Activated CD4-positive, alpha-beta T cell treated with anti-CD3 and anti-CD28 coated beads, Interleukin-2, amount 50 U/mL, for 4 hours (primary cell): ENCODE measurements around the gene SLC25A45.
"Not testable (repeated sequence)": the region's sequence is repeated elsewhere in the genome, so short reads cannot be mapped to it uniquely, and the experiment has no call there.

Experiments
- DNase-seq, 2 experiments: peaks; one replicate each; pipeline ENCODE4 v3.0.0-alpha.2; 2020

The SLC25A45 gene

DNA sequence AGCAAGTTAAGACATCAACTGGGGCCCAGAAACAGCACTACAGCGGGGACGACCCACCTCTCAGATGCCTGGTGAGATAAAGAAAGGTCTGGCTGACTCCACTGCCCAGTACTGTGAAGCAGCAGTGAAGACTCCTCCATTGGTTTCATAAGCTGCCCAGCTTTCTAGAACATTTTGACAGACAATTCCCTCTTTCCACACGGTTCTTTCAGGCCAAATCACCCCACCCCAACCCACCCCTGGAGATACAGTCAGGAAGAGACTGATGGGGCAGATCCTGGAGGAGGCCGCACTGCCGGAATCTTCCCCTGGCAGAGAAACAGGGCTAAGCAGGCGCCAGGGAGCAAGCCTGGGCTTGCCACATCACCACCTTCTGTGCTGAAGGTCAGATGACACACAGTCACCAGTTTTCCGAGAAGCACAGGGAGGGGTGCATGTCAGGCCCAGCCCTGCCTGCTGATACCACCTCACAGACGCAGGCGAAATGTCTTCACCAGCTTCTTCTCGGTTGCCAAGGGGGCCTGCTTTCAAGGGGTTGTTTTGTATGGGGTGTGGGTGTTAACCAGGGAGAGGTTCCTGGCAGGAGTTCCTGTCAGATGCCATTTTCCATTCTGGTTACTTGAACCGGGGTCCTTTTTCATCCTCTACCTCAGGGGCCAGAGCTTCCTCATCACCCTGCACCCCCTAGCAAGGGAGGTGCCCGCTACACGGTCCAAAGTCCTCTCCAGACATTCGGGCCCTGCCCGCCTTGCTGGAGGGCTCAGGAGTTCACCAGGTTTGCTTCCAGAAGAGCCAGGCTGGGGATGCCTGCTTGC lies 38.7 kb upstream of the SLC25A45 start:
- peak; percentile 86 to 88 for DNase-seq

DNA sequence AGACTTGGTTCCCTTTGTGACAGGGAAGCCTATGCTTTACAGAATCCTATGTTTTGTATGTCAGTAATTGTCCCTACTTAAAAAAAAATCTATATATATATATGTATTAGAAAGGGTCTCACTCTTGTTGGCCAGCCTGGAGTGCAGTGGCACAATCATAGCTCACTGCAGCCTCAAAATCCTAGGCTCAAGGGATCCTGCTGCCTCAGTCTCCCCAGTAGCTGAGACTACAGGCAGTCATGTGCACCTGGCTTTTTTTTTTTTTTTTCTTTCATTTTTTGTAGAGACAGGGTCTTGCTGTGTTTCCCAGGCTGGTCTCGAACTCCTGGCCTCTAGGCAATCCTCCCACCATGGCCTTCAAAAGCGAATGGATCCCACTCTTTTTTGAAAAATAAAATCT lies 38.1 kb upstream of the SLC25A45 start:
- DNase-seq: no peak

DNA sequence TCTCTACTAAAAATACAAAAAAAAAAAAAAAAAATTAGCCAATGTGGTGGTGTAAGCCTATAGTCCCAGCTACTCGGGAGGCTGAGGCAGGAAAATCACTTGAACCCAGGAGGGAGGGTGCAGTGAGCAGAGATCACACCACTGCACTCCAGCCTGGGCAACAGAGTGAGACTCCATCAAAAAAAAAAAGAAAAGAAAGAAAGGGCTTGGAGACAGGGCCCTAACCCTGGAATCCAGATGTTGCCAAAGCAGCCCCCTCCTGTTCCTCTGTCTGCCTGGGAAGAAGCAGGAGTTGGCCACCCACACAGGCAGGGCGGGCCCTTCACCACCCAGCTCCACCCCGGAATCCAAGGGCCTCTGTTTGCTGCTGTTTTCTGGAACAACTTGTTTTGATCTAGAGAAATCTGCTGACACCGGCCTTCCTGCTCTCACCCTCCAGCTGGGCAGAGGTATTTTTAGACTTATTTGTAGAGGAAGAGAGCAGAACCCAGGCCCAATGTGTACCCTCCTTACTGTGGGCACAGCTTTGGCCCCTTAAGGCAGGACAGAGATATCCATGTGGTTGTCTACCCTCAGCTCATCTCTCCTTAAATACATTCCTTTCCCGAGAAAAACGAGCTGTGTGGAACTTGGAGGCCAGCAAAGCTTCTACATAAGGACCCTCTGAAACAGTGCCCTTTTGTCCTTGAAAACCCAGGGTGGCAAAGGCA lies 37.5 kb upstream of the SLC25A45 start:
- peak in 1 of 2 experiments; percentile 36 for DNase-seq

DNA sequence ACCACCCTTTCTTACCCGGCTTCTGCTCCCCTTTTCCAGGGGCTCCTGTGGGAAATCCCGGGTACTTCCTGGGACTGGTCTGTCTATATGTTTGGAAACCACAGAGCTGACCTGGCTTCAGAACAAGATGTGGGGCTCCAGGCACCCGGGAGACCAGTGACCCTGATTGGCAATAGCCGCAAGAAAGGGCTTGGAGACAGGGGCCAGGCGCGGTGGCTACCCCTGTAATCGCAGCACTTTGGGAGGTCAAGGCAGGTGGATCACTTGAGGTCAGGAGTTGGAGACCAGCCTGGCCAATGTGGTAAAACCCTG lies 37.0 kb upstream of the SLC25A45 start:
- DNase-seq: no peak

DNA sequence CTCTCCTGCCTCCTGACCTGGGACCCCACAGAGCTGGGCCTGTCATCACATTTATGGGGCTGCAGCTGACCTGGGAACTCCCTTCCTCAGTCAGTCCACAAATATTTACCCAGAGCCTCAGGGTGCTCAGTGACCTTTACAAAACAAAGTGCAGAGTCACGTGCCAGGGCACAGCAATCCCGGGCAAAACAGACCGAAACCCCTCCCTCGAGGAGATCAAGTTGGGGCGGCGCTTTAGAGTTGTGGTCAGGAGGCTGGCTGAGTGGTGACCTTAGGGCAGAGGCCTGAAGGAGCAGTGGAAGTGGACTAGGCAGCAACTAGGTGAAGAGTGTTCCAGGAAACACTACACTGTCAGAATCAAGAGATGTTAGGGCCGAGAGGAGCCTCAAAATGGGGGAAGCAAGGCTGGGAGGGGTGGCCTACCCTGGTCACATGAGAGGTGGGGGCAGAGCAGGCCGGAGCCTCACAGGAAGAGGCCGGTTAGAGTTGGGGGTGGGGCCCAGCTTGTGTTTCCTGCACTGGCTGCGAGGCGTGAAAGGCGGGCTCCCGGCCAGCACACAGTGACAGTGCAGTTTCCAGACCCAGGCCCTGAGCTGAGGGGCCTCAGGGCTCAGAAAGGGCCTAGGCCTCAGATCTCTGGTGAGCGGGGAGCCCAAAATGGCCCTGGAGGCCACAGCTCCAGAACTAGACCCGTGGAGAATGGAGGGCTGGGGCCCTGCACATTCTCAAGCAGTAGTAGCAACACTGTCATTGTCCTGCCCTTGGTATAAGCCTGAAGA lies 36.4 kb upstream of the SLC25A45 start:
- DNase-seq: peak; percentile 39 to 44

DNA sequence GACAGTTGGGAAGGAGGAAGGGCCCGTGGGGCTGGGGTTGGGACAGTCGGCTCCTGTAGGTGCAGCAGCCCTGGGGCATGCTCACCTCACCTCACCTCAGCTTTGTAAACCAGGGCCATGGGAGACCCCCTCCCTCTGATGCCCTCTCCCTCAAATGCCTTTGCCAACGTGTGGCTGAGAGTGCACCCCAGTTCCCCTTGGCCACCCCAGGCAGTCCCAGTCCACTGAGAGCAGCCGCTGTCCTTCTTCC lies 35.9 kb upstream of the SLC25A45 start:
- no peak for DNase-seq

DNA sequence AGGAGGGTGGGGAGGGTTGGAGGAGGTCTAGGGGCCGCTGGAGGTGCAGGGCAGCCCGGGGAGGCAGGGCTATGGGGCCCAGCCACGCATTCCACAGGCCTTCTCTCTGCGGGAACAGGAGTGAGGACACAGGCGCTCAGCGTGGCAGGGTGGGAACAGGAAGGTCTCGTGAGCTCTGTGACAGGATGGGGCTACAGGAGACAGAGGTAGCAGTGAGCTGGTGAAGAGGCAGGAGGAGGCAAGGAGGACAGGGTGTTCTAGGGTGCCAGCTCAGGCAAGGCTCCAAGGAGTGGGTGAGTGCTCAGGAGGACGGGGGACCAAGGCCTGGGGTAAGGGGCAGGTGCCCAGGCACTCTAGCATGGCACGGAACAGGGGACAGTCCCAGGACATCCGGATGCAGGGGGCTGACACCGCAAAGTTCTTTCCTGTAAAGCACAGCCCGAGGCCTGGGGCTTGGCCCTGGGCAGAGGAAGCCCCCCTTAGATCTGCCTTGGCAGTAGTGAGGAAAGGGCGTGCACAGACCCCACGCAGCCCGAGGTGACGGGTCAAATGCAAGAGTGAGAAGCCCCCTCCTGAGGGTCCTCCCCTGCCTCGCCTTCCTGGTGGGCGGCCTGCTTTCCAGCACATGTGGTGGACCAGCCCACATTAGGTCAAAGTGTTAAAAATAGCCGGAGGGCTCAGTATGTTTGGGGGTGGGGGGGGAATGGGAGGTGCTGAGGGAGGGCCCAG lies 35.4 kb upstream of the SLC25A45 start:
- no peak for DNase-seq

DNA sequence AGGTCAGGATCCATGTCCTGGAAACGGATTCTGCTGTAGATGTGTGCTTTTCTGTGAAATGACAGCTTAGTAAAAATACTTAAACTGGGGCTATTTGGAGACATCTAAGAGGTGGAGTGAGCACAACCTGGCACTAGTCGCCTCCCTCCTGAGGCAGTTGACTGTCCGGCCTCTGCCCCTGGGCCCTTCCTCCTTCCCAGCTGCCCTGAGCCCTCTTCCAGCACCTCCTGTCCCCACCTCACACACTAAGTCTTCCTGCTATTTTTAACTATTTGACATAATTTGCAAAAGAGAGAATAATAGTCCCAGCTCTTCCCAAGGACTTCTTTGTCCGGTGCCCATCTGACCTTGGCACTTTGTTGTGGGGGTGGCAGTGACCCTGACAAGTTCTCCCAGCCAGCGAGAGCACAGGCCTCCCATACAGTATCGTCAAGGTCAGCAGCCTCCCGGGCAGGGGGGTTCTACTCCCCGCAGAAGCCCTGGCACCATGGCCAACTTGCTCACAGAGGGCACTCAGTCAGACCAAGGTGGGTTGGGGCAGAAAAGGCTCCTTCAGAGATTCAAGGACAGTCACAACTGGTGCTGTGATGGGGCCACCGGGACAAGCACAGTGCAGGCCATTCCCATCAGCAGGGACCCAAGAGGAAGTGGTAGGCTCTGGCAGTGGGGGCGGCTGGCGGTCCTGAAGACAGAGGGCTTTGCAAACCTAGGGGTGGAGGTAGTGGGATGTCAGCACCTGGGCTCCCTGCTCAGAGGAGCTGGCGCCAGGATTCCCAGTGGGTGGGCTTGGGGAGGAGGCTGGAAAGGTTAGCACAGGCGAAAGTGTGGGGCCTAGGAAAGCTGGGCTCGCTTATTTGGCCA lies 34.6 kb upstream of the SLC25A45 start:
- DNase-seq: no peak

DNA sequence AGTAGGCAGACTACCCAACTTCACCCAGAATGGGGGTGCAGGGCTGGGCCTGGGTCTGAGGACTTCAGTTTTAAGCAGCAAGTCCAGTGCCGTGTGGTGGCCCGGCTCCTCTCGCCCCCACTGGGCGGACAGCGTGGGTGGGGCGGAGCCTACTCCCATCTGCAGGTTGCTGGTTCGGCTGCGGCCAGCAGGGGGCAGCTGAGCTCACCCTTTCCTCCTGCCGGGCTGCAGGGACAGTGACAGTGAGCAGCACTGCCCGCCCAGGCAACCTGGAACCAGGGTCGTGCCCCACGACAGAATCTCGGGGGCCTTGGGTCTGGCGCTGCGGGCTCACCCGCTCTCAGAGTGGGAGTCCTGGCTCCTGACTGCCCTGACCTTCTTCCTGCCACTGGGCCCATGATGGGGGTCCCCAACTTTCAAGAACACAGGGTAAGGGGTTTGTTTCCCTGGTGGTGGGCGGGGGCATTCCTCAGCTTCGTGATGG lies 33.9 kb upstream of the SLC25A45 start:
- DNase-seq: peak; percentile 91 to 93

DNA sequence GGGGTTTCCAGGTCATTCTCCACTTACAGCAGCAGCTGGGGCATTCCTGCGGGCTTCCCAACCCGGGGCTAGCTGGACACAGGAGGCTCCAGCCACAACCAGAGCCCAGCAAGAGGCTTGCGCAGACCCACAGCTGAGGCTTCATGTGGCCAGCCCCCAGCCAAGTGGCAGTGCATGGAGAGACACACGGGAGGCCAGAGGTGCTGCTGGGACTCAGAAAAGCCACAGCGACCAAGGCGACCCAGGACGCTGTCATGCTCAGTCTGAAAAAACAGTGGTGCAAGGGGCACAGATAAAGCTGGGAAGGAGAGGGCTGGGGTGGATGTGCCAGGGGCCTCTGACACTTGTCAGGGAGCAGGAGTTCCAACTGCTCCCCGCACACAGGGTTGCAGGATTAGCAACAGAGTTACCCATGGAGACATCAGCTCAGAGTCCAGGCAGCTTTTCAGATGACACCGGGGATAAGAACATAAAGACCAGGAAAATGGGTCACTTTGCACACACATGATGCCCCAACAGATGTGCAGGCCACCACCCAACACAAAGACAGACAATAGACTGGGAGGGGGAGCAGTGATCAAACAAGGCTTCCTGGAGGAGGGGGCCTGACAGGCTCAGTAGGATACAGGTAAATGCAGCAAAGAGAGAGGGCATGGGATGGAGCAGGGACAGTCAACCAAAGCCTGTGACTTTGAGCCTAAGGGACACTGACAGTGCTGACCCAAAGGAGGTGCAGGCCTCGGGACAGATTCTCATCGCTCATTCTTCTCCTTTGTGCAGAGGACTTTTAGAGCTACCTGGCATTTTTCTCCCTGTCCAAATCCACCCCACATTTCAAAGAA lies 33.3 kb upstream of the SLC25A45 start:
- no peak for DNase-seq

DNA sequence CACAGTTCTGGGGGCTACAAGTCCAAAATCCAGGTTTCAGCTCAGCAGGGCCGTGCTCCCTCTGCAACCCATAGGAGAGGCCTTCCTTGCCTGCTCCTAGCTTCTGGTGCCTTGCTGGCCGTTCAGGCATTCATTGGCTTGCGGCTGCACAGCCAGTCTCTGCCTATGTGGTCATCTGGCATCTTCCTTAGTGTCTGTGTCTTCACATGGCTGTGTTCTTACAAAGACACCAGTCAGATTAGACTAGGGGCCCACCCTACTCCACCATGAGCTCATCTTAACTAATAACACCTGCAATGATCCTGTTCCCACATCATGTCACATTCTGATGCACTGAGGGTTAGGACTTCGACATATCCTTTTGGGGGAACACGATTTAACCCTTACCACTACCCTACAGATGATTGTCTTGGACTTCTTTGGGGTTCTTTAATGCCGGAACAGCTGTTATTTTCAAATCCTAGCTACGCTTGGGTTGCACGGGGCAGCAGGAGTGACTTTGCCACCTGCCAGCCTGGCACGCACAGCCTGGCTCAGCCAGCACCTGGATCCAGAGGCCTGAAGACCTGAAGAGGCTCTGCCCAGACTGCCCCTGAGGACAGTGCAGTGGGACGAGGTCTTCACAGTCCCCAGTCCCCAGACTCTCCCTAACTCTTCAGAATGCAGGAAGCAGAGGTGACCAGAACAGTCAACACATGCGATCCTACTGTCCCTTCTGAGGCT lies 32.5 kb upstream of the SLC25A45 start:
- DNase-seq: no peak

DNA sequence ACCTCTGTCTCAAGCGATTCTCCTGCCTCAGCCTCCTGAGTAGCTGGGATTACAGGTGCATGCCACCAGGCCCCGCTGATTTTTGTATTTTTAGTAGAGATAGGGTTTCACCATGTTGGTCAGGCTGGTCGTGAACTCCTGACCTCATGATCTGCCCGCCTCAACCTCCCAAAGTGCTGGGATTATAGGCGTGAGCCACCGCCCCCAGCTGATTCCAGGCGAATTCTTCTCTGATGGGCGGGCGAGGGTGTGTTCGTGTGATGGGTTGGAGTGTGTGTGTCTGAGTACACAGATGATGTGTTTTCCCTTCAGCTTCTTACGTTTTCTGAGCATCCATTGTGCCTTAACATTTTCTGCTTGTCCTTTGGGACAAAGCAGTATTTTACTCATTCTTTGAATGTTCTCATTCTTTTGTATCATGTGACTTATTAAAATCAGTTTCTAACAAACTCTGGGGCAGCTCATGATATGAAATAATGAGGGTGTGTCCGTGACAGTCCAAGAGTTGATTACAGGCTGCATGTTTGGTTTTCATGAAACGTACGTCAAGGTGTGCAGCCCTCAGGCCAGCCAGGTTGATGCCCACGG lies 30.7 kb upstream of the SLC25A45 start:
- DNase-seq: not testable (repeated sequence)

DNA sequence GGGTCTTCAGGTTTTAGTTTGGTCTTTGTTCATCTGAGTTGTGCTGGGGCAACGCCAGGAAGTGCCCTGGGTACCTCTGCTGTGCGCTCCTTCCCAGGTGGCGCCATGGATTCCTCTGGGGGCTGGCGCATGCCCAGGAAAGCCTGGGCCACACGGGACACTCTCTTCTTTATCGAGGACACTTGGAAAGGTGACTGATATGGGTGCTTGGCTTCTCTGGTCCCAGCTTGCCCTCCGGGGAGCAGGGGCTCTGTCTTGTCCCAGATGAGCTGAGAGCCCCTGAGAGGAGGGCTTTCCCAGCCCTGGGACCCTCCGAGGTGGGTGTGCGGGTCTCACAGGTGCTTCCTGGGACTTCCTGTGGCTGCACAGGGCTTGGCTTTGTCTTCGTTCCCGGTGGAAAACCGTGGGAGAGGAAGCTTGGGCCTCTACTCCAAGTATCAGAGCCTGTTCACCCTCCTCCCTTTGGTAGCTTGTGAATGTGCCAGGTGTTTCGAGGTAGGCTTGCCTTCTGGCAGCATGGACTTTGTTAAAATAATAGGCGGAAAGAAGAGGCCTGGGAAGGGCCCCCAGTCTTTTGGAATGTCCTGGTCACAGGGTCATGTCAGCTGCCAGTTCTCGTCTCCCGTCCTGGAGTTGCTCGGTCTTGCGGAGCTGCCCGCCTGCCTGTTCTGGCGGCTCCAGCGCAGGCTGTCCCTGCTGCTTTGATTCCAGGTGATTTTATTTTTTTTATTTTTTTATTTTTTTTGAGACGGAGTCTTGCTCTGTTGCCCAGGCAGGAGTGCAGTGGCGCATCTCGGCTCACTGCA lies 30.0 kb upstream of the SLC25A45 start:
- no peak for DNase-seq

DNA sequence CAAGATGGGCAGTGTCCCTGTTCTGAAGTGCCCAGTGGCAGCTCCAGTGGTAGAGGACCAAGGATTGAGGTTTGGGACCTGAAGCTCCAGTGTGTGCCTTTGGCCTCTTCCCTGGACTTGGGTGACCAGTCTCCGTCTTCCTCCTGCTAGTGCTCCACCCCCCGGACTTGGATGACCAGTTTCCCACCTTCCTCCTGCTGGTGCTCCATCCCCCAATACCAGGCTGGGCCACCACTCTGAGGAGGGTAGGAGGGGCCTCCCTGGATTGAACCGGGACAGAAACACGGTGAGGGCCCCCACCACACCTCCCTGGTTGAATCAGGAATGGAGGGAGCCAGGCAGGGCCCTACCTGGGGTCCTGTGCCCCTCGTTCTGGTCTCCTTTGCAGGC lies 29.2 kb upstream of the SLC25A45 start:
- DNase-seq: no peak

DNA sequence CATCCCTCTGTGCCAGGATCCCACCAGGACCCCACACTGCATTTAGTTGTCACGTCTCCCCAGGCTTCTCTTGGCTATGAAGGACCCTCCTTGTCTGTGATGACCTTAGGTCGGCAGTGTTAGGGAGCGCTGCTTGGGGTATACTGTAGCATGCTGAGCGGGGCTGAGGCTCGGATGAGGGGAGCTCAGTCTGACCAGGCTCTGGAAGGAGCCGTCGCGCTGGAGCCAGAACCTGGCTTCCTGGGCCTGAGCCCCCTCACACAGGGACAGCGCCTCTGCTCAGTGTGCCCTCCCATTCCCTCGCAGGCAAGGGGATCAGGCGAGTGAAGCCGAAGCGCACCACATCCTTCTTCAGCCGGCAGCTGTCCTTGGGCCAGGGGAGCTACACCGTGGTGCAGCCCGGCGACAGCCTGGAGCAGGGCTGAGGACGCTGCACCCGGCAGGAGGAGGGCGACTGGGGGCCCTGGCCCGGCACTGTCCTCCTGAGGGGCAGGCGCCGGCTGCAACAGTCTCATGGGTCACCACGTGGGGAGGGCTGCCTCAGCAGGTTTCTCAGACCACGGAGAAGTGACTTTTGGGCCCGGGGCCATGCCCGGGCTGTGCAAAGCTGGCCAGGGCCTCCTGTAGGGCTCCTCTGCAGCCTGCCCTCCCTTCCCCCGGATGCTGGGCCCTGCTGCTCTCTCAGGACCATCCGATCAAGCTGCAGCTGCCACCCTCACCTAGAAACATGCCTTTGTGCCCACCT lies 28.7 kb upstream of the SLC25A45 start:
- DNase-seq: no peak

DNA sequence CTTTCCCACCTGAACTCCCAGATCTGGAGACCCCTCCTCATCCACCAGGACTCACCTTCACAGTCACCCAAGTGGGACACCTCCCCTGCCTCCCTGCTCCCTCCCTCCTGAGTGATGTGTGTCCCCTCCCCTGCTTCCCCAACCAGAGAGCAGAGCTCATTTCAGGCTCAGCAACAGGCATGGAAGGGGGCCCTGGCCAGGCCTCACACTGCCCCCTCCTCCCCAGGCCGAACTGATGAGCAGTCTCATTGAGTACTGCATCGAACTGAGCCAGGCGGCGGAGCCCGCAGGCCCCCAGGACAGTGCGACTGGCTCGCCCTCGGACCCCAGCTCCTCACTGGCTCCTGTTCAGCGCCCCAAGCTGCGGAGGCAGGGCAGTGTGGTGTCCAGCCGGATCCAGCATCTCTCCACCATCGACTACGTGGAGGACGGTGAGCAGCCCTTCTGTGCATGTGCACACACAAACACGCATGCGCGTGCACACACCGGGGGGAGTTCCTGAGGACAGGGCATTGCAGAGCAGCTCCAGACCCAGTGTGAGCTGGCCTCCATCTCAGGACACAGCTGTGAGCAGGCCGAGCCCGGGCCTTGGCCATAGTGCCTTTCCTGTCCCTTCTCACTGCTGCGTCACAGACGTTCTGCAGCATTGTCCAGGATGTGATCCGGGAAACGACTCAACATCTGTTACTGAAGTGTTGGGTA lies 22.3 kb upstream of the SLC25A45 start:
- no peak for DNase-seq

DNA sequence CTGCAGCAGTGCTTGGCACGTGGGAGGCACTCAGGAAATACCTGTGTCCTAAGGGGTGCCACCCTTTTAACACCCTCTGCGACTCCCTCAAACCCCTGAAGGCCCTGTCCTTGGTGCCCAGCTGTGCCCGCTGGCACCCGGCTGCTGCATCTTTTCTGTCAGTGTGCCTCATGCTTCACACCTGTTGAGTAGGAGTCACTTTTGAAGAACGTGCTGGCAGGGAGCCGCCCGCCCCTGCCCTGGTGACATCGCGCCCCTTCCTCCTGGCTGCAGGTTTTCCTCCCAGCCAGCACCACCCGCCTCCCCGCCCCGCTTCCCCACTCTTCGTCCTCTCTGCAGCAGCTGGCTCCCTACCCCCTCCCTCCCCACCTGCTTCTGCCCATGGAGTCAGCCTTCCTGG lies 21.8 kb upstream of the SLC25A45 start:
- no peak for DNase-seq

DNA sequence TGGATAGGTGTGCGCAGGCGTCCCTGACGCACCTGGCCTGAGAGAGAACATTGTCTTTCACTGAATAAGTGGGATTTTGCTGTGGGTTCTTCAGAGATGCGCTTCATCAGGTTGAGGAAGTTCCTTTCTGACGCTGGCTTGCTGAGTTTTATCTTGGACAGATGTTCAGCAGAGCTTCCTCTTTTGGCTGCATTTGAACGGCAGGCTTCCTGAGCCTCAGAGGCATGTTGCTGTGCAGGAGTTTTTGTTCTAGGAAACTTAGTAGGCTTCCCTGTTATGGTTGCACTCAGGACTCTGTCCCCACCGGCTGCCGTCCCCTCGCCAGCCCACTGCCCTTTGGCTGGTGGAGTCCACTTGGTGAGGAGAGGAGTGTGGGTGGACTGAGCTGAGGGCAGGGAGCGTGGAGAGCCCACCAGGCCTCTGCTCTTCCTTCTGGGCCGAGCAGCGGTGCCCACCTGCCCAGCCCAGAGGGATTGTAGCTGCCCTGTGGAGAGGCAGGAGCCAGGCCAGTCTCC lies 21.2 kb upstream of the SLC25A45 start:
- no peak for DNase-seq
